H1 (cell line): ENCODE results near the gene OR13G1. TPM values are rescaled to one million over a fixed set of nuclear protein-coding genes. Genes with fewer than 3 reads are reported as not detected.
"Not testable (repeated sequence)": the region's sequence is repeated elsewhere in the genome, so short reads cannot be mapped to it uniquely, and the experiment has no call there.

Experiments
- CTCF ChIA-PET: fragments of 300-600 bp; sonication (Branson Sonifier 250); formaldehyde crosslinking; loops from one replicate; lab custom pipeline; 2021; ENCODE audit not compliant: partially characterized antibody; lab: Charles Lee
- POLR2A ChIA-PET: fragments of 300-600 bp; sonication (Branson Sonifier 250); formaldehyde crosslinking; loops from one replicate; lab custom pipeline; 2021; ENCODE audit warnings: inconsistent platforms; ENCODE audit not compliant: partially characterized antibody; lab: Charles Lee
- DNase-seq, 2 experiments: peaks; one replicate each; pipeline versions ENCODE4 v3.0.0 to v3.0.0-alpha.2; 2010 to 2022; ENCODE audit warnings: low spot score in 2 of 2, low read depth in 1 of 2, mixed read lengths in 1 of 2
- FAIRE-seq: peaks from 2 replicates; lab custom pipeline; 2011; peaks lifted over from hg19 to GRCh38; lab: Jason Lieb, UNC
- H2AFZ ChIP-seq: 2 replicates; pipeline ENCODE4 v1.8.1; 2012; ENCODE audit warnings: low read length, inconsistent platforms
- H2AK5ac ChIP-seq: 2 replicates; pipeline ENCODE4 v1.6.1; 2013; ENCODE audit warnings: low read depth, low read length
- H2BK120ac ChIP-seq: replicated peaks from 2 replicates; pipeline ENCODE3; 2013; ENCODE audit warnings: low read depth, low read length, inconsistent platforms
- H2BK12ac ChIP-seq: 2 replicates; pipeline ENCODE4 v1.6.1; 2013; ENCODE audit warnings: low read depth, low read length
- H2BK15ac ChIP-seq: 2 replicates; pipeline ENCODE4 v1.6.1; 2013; ENCODE audit warnings: low read length
- H2BK20ac ChIP-seq: 2 replicates; pipeline ENCODE4 v1.6.1; 2013; ENCODE audit warnings: low read length
- H2BK5ac ChIP-seq: 2 replicates; pipeline ENCODE4 v1.6.1; 2013; ENCODE audit warnings: low read depth, low read length
- H3K14ac ChIP-seq: 2 replicates; pipeline ENCODE4 v1.6.1; 2013; ENCODE audit warnings: inconsistent platforms; ENCODE audit not compliant: insufficient read length
- H3K18ac ChIP-seq: 2 replicates; pipeline ENCODE4 v1.6.1; 2013; ENCODE audit warnings: low read length; ENCODE audit errors: extremely low read depth
- H3K23ac ChIP-seq: 2 replicates; pipeline ENCODE4 v1.6.1; 2013; ENCODE audit warnings: inconsistent platforms; ENCODE audit not compliant: insufficient read length
- H3K23me2 ChIP-seq: 2 replicates; pipeline ENCODE4 v1.6.1; 2013; ENCODE audit warnings: low read depth, low read length
- H3K27ac ChIP-seq: 2 replicates; pipeline ENCODE4 v1.6.1; 2011; ENCODE audit warnings: low read depth, low read length, inconsistent platforms
- H3K27me3 ChIP-seq, 4 experiments: replicated peaks in 1 of 4; 1 replicate in 1 of 4; 2 replicates in 3 of 4; pipeline versions ENCODE4 v1.6.1 to v1.8.1; 2011 to 2013; ENCODE audit warnings: low read length in 3 of 4, mild to moderate bottlenecking in 3 of 4, inconsistent platforms in 2 of 4, mixed read lengths in 2 of 4, moderate library complexity in 1 of 4; ENCODE audit not compliant: control insufficient read depth in 3 of 4, insufficient read depth in 3 of 4; ENCODE audit errors: extremely low read depth in 1 of 4
- H3K36me3 ChIP-seq, 4 experiments: 2 replicates each; pipeline versions ENCODE4 v1.6.1 to v1.8.1; 2011 to 2013; ENCODE audit warnings: mild to moderate bottlenecking in 4 of 4, low read length in 3 of 4, moderate library complexity in 2 of 4, control low read depth in 1 of 4, inconsistent platforms in 1 of 4; ENCODE audit not compliant: insufficient read depth in 4 of 4, control insufficient read depth in 2 of 4
- H3K4ac ChIP-seq: replicated peaks from 2 replicates; pipeline ENCODE3; 2013; ENCODE audit warnings: low read length, low read depth, mixed read lengths, inconsistent platforms; ENCODE audit not compliant: insufficient read length
- H3K4me1 ChIP-seq, 4 experiments: replicated peaks in 1 of 4; 1 replicate in 1 of 4; 2 replicates in 3 of 4; pipeline versions ENCODE4 v1.6.1 to v1.8.1; 2011 to 2013; ENCODE audit warnings: low read length in 3 of 4, inconsistent platforms in 2 of 4, mixed read lengths in 1 of 4; ENCODE audit not compliant: insufficient read depth in 4 of 4, control insufficient read depth in 3 of 4
- H3K4me2 ChIP-seq, 2 experiments: 2 replicates each; pipeline versions ENCODE4 v1.6.1 to v1.8.1; 2011 to 2013; ENCODE audit warnings: low read depth in 2 of 2, low read length in 2 of 2, control low read depth in 1 of 2, inconsistent platforms in 1 of 2, mild to moderate bottlenecking in 1 of 2; ENCODE audit not compliant: insufficient read depth in 1 of 2
- H3K4me3 ChIP-seq, 4 experiments: fragments of 200-600, 300-600 bp in 1 of 4; sonication (generic), shearing (Covaris generic), sonication (Bioruptor Twin) in 1 of 4; 2 replicates each; pipeline versions ENCODE4 v1.5.1 to v1.8.1; 2011 to 2016; ENCODE audit warnings: low read length in 4 of 4, low read depth in 3 of 4, control low read depth in 2 of 4, inconsistent platforms in 2 of 4, mild to moderate bottlenecking in 2 of 4, mixed read lengths in 1 of 4, moderate library complexity in 1 of 4; ENCODE audit not compliant: insufficient read depth in 2 of 4; ENCODE audit errors: extremely low read depth in 1 of 4
- H3K56ac ChIP-seq: replicated peaks from 2 replicates; pipeline ENCODE3; 2013; ENCODE audit warnings: low read depth, mild to moderate bottlenecking, mixed read lengths, low read length, inconsistent platforms; ENCODE audit not compliant: insufficient read length
- H3K79me1 ChIP-seq: 2 replicates; pipeline ENCODE4 v1.6.1; 2013; ENCODE audit warnings: low read depth, low read length, control low read depth
- H3K79me2 ChIP-seq, 2 experiments: 2 replicates each; pipeline versions ENCODE4 v1.6.1 to v1.8.1; 2012 to 2013; ENCODE audit warnings: low read length in 2 of 2, mild to moderate bottlenecking in 2 of 2, inconsistent platforms in 1 of 2; ENCODE audit not compliant: insufficient read depth in 2 of 2, control insufficient read depth in 1 of 2
- H3K9ac ChIP-seq, 4 experiments: replicated peaks in 1 of 4; 1 replicate in 1 of 4; 2 replicates in 3 of 4; pipeline versions ENCODE4 v1.6.1 to v1.8.1; 2011 to 2013; ENCODE audit warnings: low read depth in 3 of 4, low read length in 3 of 4, control low read depth in 2 of 4, mild to moderate bottlenecking in 2 of 4, moderate library complexity in 2 of 4, inconsistent platforms in 1 of 4; ENCODE audit errors: extremely low read depth in 1 of 4
- H3K9me3 ChIP-seq, 2 experiments: 2 replicates each; pipeline versions ENCODE4 v1.6.1 to v1.8.1; 2012 to 2013; ENCODE audit warnings: mild to moderate bottlenecking in 2 of 2, moderate library complexity in 2 of 2, control low read depth in 1 of 2, inconsistent platforms in 1 of 2, low read depth in 1 of 2, low read length in 1 of 2, mixed read lengths in 1 of 2; ENCODE audit not compliant: insufficient read depth in 2 of 2
- H4K20me1 ChIP-seq, 2 experiments: replicated peaks in 1 of 2; 2 replicates each; pipeline versions ENCODE3 to v1.8.1; 2011 to 2013; ENCODE audit warnings: inconsistent platforms in 2 of 2, low read length in 2 of 2, mild to moderate bottlenecking in 1 of 2; ENCODE audit not compliant: insufficient read depth in 2 of 2, control insufficient read depth in 1 of 2
- H4K5ac ChIP-seq: 2 replicates; pipeline ENCODE4 v1.6.1; 2013; ENCODE audit warnings: low read length, low read depth, mixed read lengths, inconsistent platforms; ENCODE audit not compliant: insufficient read length
- H4K8ac ChIP-seq: 2 replicates; pipeline ENCODE4 v1.8.0; 2013; ENCODE audit warnings: mild to moderate bottlenecking, moderate library complexity, low read length, inconsistent platforms; ENCODE audit not compliant: insufficient read depth; ENCODE audit errors: extremely low read depth
- H4K91ac ChIP-seq: replicated peaks from 2 replicates; pipeline ENCODE3; 2013; ENCODE audit warnings: low read length, mixed read lengths, inconsistent platforms; ENCODE audit not compliant: insufficient read length
- WGBS, 2 experiments: shearing (Covaris generic) in 1 of 2; methylation state at CpG; one replicate each; pipeline versions ENCODE4 v1.1.6 to v1.1.7; 2013 to 2015; ENCODE audit warnings: low lambda C conversion rate in 2 of 2, mixed read lengths in 2 of 2, inconsistent platforms in 1 of 2, low coverage in 1 of 2, missing lambda C conversion rate in 1 of 2; ENCODE audit not compliant: insufficient replicate concordance in 2 of 2, insufficient coverage in 1 of 2, insufficient read length in 1 of 2; ENCODE audit errors: extremely low coverage in 1 of 2, missing lambda C conversion rate in 1 of 2; 5-methylcytosine and 5-hydroxymethylcytosine counted together
- polyA plus RNA-seq, 7 experiments: library from polyadenylated mRNA; depleted of rRNA in 3 of 7; stranded (reverse) in 5 of 7; unstranded in 2 of 7; fragments of >200 nt in 5 of 7; fragments of 200-250 nt in 2 of 7; gene quantifications; 1 replicate in 5 of 7; 2 replicates in 1 of 7; 4 replicates in 1 of 7; pipeline versions ENCODE4 v1.2.1 to v1.2.3, GENCODE V29; 2011 to 2013; ENCODE audit warnings: missing spikeins in 2 of 7, mixed read lengths in 2 of 7
- total RNA-seq: library from RNA; stranded (reverse); fragmentation: NEBNext Ultra II Directional; extraction: Animal tissue kit (Norgen Biotek cat#: 25700); gene quantifications from 2 replicates; pipeline ENCODE4 v1.2.1, GENCODE V29; 2021

OR13G1 gene
- total and polyA plus RNA-seq, 2 of the 8 experiments (the other 6 are each of a cell fraction or from before 2014, with no cell fraction given): not detected

DNA sequence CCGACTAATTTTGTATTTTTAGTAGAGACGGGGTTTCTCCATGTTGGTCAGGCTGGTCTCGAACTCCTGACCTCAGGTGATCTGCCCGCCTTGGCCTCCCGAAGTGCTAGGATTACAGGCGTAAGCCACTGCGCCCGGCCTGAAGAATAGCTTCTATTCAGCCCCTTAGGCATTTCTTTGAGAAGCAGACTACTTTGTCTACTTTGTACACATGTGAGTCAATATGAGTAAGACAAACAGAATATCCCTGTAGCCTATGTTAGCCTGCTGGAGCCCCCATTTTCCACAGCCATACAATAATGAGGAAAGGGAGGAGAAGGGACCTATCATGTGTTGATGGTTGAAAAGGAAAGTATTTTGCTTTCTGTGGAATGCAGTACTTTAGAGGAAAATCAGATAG lies 31.1 kb upstream of the OR13G1 start:
- H3K18ac ChIP-seq, H3K36me3 ChIP-seq, H3K56ac ChIP-seq, H3K79me2 ChIP-seq, H2BK15ac ChIP-seq, FAIRE-seq, H3K27me3 ChIP-seq, H2AFZ ChIP-seq, H2BK120ac ChIP-seq, H3K14ac ChIP-seq, H3K23ac ChIP-seq, H3K4me1 ChIP-seq, H3K9ac ChIP-seq, POLR2A ChIA-PET, H3K79me1 ChIP-seq, CTCF ChIA-PET, H4K5ac ChIP-seq, H2BK5ac ChIP-seq, H3K4me3 ChIP-seq, H3K4ac ChIP-seq, H4K91ac ChIP-seq, H2BK12ac ChIP-seq, H2BK20ac ChIP-seq, H4K20me1 ChIP-seq, H2AK5ac ChIP-seq, DNase-seq, H3K27ac ChIP-seq, H4K8ac ChIP-seq, H3K4me2 ChIP-seq, H3K23me2 ChIP-seq: not testable (repeated sequence)
- peaks cover 63 to 82% of the 10 kb centered on the region in 2 experiments for H3K9me3 ChIP-seq
- WGBS, 2 experiments: 89% methylated on average over 6 of the region's 8 CpGs; no CpG with 5 or more reads in 1 of the 2 experiments
